Heart left ventricle (tissue), 16 donors: ENCODE measurements around the gene GNB5. TPM values are rescaled to one million over a fixed set of nuclear protein-coding genes. Genes with fewer than 3 reads are reported as not detected.

ENCODE experiments used
- ATAC-seq, 4 donors: fragments of 200-7000 bp; cut with Tn5 transposase; one replicate each; pipeline ENCODE4 v1.9.1; 2020 to 2022; ENCODE audit warnings: moderate library complexity in 4 of 4, mild to moderate bottlenecking in 3 of 4, moderate number of reproducible peaks in 1 of 4
- DNase-seq, 5 donors: peaks; one replicate each; pipeline ENCODE4 v3.0.0-alpha.2; 2020
- H3K27ac ChIP-seq, 12 donors: fragments of 200-600 bp; sonication (generic) in 4 of 12; one replicate each; pipeline versions ENCODE4 v1.5.0 to v1.8.0; 2016 to 2022; ENCODE audit warnings: mild to moderate bottlenecking in 2 of 12
- H3K27me3 ChIP-seq, 9 donors: fragments of 200-600 bp; sonication (generic) in 2 of 9; one replicate each; pipeline versions ENCODE4 v1.5.1 to v1.8.0; 2016 to 2022; ENCODE audit warnings: mild to moderate bottlenecking in 3 of 9
- H3K36me3 ChIP-seq, 9 donors: fragments of 200-600 bp; sonication (generic) in 2 of 9; one replicate each; pipeline versions ENCODE4 v1.5.0 to v1.8.0; 2018 to 2022; ENCODE audit warnings: mild to moderate bottlenecking in 2 of 9
- H3K4me1 ChIP-seq, 12 donors: fragments of 200-600 bp; sonication (generic) in 4 of 12; one replicate each; pipeline versions ENCODE4 v1.5.0 to v1.8.0; 2016 to 2022; ENCODE audit warnings: mild to moderate bottlenecking in 3 of 12
- H3K4me3 ChIP-seq, 12 donors: fragments of 200-600 bp; sonication (generic) in 4 of 12; one replicate each; pipeline versions ENCODE4 v1.5.0 to v1.8.0; 2017 to 2022; ENCODE audit warnings: mild to moderate bottlenecking in 9 of 12, moderate library complexity in 4 of 12
- H3K9me3 ChIP-seq, 12 donors: fragments of 200-600 bp; sonication (generic) in 4 of 12; one replicate each; pipeline versions ENCODE4 v1.5.0 to v1.8.0; 2016 to 2022; ENCODE audit warnings: mild to moderate bottlenecking in 1 of 12
- POLR2A ChIP-seq, 2 donors: fragments of 450-650 bp; IDR thresholded peaks; one replicate each; pipeline ENCODE4 v1.6.1; 2017; ENCODE audit warnings: antibody characterized with exemption in 2 of 2, mild to moderate bottlenecking in 2 of 2, moderate library complexity in 2 of 2
- WGBS, 4 donors: extraction: QIAGEN DNeasy Blood & Tissue Kit in 2 of 4; methylation state at CpG; one replicate each; pipeline versions ENCODE4 v1.1.5 to v1.1.7; 2013 to 2018; 5-methylcytosine and 5-hydroxymethylcytosine counted together
- intact Hi-C, 10 donors: fragments of 100-400 bp; cut with DNase I; formaldehyde crosslinking; loops; one replicate each; pipeline versions ENCODE4 v1.11.1 to v1.14.2; 2022
- polyA plus RNA-seq, 2 donors: library from polyadenylated mRNA; stranded (reverse); fragments of 200-250 nt; gene quantifications; one replicate each; pipeline ENCODE4 v1.2.3, GENCODE V29; 2013
- total RNA-seq, 9 donors: library from RNA; depleted of rRNA in 2 of 9; stranded (reverse); fragments of >200 nt in 2 of 9; fragmentation: NEBNext Ultra II Directional in 3 of 9; extraction: Animal tissue kit (Norgen Biotek cat#: 25700) in 3 of 9; gene quantifications; one replicate each; pipeline versions ENCODE4 v1.1.0 to v1.2.4, GENCODE V29; 2016 to 2023
- TF ChIP-seq, protein P1 (sequence below), 12 donors: fragments of 200-600 bp; sonication (generic) in 4 of 12; IDR thresholded peaks; one replicate each; pipeline versions ENCODE4 v1.5.0 to v1.8.0; 2018 to 2022; ENCODE audit warnings: antibody characterized with exemption in 12 of 12, mild to moderate bottlenecking in 5 of 12
- donor health status: ischemic (EF 13 %, LVEDD 7.1; RV severe dilation, severe dysfunction).
- donor health status: healthy with polysubstance abuse.
- donor health status: DM: no; HTN: yes; CAD: no.
- donor health status: DM: no; HTN: no; CAD: no.
- donor health status: ischemic (EF 25% LVEDD 6.9; RV normal size, moderate dysfunction).
- donor health status: ischemic (EF 25% LVEDD 5.7; RV mildly dilated, moderate dysfunction).
- donor health status: healthy.
- donor health status: DM: yes; HTN: yes; CAD: no.
- donor health status: ischemic (EF 35%, LVEDD 5.7; RV mildly dilated, moderate dysfunction).
- donor health status: nonischemic (EF 11% LVEDD 7.7; RV severe dilation, severe dysfunction).
- donor health status: DM: yes; HTN: yes; CAD: no.
- donor health status: PGD.
- donor health status: ischemic (EF 29% LVEDD 5.4; RV normal size, mild dysfunction).
- donor health status: nonischemic (EF 23%, LVEDD 6.1; RV moderate dilation, normal function).

Gene GNB5
- total and polyA plus RNA-seq, 11 donors = 4.2 to 12.4 (median 7.7) TPM

- Histone ChIP-seq H3K9me3 (no peaks in the 10 kb centered on the region), H3K27me3 (peaks cover 11 to 41% (median 27%) of the 10 kb centered on the region in 9 donors), H3K4me1 (peaks cover 0 to 12% (median 6%) of the 10 kb centered on the region in 12 donors), H3K4me3 (no peak overlapping the region), H3K36me3 (no peaks in the 10 kb centered on the region), H3K27ac (no peak overlapping the region)
- intact Hi-C loops = no loop called here
- DNase-seq = no peak
- 85 to 97% (median 96%) methylated on average over 3 of the region's 3 CpGs for WGBS, 4 donors
- no peak for ATAC-seq
- TF ChIP-seq, protein P1, sequence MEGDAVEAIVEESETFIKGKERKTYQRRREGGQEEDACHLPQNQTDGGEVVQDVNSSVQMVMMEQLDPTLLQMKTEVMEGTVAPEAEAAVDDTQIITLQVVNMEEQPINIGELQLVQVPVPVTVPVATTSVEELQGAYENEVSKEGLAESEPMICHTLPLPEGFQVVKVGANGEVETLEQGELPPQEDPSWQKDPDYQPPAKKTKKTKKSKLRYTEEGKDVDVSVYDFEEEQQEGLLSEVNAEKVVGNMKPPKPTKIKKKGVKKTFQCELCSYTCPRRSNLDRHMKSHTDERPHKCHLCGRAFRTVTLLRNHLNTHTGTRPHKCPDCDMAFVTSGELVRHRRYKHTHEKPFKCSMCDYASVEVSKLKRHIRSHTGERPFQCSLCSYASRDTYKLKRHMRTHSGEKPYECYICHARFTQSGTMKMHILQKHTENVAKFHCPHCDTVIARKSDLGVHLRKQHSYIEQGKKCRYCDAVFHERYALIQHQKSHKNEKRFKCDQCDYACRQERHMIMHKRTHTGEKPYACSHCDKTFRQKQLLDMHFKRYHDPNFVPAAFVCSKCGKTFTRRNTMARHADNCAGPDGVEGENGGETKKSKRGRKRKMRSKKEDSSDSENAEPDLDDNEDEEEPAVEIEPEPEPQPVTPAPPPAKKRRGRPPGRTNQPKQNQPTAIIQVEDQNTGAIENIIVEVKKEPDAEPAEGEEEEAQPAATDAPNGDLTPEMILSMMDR (IDR thresholded peaks at IDR 0.05) = no peak
- no peak for TF ChIP-seq POLR2A (IDR thresholded peaks at IDR 0.05)
These were observed 78.0 kb downstream of the GNB5 start for GRCh38 chr15:52113235-52113634.

- Histone ChIP-seq H3K36me3 (no peaks in the 10 kb centered on the region), H3K4me3 (peak overlapping the region in 10 of 12 donors; percentile 17 to 54 (median 42)), H3K27me3 (peaks cover 11 to 42% (median 27%) of the 10 kb centered on the region in 9 donors), H3K27ac (no peak overlapping the region), H3K9me3 (no peaks in the 10 kb centered on the region), H3K4me1 (peaks cover 0 to 12% (median 6%) of the 10 kb centered on the region in 12 donors)
- WGBS, 4 donors = 2 to 5% (median 4%) methylated on average over 11 to 61 of the region's 61 CpGs
- peak in 2 of 5 donors; percentile 45 to 66 for DNase-seq
- ATAC-seq = peak; percentile 26 to 75 (median 62)
- intact Hi-C loops = no loop called here
- TF ChIP-seq POLR2A (IDR thresholded peaks at IDR 0.05) = no peak
- TF ChIP-seq, protein P1 (IDR thresholded peaks at IDR 0.05) = no peak
These were observed 78.9 kb downstream of the GNB5 start for GRCh38 chr15:52112203-52112750.

DNA sequence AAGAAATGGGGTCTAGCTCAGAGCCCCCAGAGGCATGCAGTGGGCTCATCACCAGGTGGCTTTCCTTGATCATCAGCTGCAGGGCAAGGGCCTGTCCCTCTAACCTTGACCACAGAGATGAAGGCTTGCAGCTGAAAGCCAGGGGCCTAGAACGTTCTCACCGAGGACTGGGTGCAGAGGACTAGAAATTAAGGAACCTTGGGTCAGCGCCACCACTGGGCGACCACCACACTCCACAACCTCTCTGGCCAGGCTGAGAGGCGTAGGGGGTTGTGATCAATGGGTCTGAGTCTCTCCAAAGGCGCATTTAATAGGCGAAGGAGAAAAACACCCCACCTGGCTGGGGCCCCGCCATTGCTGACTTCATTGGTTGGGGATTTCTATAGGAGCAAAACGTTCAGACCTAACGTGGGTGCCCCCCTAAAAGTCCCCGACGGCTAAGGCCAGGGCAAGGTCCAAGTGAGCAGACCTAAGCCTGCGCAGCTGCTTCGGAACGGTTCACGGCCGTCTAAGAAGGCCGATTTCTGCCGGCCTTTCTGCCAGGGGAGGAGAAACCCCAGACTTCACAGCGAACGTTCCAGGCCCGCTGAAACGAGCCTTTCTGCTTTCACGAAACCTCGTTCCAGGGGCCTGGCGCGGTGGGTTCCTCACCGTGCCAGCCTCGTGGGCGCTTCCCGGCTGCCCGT is 79.5 kb downstream of the GNB5 start:
- 45 to 51% (median 48%) methylated on average over 28 to 32 of the region's 32 CpGs for WGBS, 4 donors
- Histone ChIP-seq H3K9me3 (no peaks in the 10 kb centered on the region), H3K36me3 (no peaks in the 10 kb centered on the region), H3K27me3 (peaks cover 11 to 42% (median 27%) of the 10 kb centered on the region in 9 donors), H3K27ac (no peak overlapping the region), H3K4me3 (peak overlapping the region in 10 of 12 donors; percentile 17 to 54 (median 42)), H3K4me1 (peaks cover 0 to 12% (median 6%) of the 10 kb centered on the region in 12 donors)
- DNase-seq = no peak
- no peak for ATAC-seq
- TF ChIP-seq POLR2A (IDR thresholded peaks at IDR 0.05) = no peak
- TF ChIP-seq, protein P1 (IDR thresholded peaks at IDR 0.05) = no peak
- intact Hi-C loops = no loop called here
